Neural crest cell (in vitro differentiated cells): ENCODE data around the gene AMBN. TPM values are rescaled to one million over a fixed set of nuclear protein-coding genes. Genes with fewer than 3 reads are reported as not detected.

Source experiments
- DNase-seq: peaks from one replicate; pipeline ENCODE4 v3.0.0; 2021; ENCODE audit warnings: low read depth, mixed read lengths, low spot score
- H3K27ac Mint-ChIP-seq: one replicate; pipeline ENCODE4 v1.8.0; 2021; ENCODE audit warnings: mild to moderate bottlenecking, mixed read lengths; ENCODE audit not compliant: unreplicated experiment
- H3K27me3 Mint-ChIP-seq: 2 replicates; pipeline ENCODE4 v1.8.0; 2021; ENCODE audit warnings: low read depth, mild to moderate bottlenecking, mixed read lengths
- H3K36me3 Mint-ChIP-seq: 2 replicates; pipeline ENCODE4 v1.8.0; 2021; ENCODE audit warnings: low read depth, mild to moderate bottlenecking, mixed read lengths
- H3K4me1 Mint-ChIP-seq: 2 replicates; pipeline ENCODE4 v1.8.0; 2021; ENCODE audit warnings: mixed read lengths
- H3K4me3 Mint-ChIP-seq: one replicate; pipeline ENCODE4 v1.8.0; 2021; ENCODE audit warnings: mild to moderate bottlenecking, mixed read lengths
- H3K9me3 Mint-ChIP-seq: 2 replicates; pipeline ENCODE4 v1.8.0; 2021; ENCODE audit warnings: mixed read lengths
- total RNA-seq: library from RNA; stranded (reverse); gene quantifications from 2 replicates; pipeline ENCODE4 v1.2.1, GENCODE V29; 2021
- TF ChIP-seq, protein P1 (sequence below): fragments of 200-600 bp; sonication (generic); conservative IDR thresholded peaks from 2 replicates; pipeline ENCODE4 v1.5.0; 2021; ENCODE audit warnings: antibody characterized with exemption, mild to moderate bottlenecking

The AMBN gene
- total RNA-seq, 1 donor from 2014 or later, result not detected

DNA sequence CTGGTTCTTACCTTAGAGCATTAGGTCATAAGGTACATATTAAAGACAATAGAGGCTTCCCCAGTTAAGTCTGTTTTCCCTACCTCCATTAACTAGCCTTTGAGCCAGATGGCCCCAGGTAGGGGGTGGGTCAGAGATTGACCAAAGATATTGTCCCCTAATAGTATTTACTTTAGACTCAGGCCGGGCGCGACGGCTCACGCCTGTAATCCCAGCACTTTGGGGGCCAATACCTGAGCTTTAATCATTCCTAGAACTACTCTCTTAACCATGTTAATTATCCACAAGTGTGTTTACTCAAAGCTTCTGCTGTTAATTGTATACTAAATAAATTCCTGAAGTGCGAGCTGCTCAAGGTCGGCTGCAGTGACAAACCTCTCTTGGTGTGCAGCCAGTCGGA, 28.0 kb upstream of the AMBN start:
- no peaks in the 10 kb centered on the region for H3K4me1 Mint-ChIP-seq
- H3K4me3 Mint-ChIP-seq, result no peak overlapping the region
- H3K27ac Mint-ChIP-seq, result no peak overlapping the region
- TF ChIP-seq, protein P1, sequence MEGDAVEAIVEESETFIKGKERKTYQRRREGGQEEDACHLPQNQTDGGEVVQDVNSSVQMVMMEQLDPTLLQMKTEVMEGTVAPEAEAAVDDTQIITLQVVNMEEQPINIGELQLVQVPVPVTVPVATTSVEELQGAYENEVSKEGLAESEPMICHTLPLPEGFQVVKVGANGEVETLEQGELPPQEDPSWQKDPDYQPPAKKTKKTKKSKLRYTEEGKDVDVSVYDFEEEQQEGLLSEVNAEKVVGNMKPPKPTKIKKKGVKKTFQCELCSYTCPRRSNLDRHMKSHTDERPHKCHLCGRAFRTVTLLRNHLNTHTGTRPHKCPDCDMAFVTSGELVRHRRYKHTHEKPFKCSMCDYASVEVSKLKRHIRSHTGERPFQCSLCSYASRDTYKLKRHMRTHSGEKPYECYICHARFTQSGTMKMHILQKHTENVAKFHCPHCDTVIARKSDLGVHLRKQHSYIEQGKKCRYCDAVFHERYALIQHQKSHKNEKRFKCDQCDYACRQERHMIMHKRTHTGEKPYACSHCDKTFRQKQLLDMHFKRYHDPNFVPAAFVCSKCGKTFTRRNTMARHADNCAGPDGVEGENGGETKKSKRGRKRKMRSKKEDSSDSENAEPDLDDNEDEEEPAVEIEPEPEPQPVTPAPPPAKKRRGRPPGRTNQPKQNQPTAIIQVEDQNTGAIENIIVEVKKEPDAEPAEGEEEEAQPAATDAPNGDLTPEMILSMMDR, result no peak
- no peaks in the 10 kb centered on the region for H3K36me3 Mint-ChIP-seq
- no peak for DNase-seq
- H3K9me3 Mint-ChIP-seq, result peaks cover 20% of the 10 kb centered on the region
- H3K27me3 Mint-ChIP-seq, result peaks cover 9% of the 10 kb centered on the region

DNA sequence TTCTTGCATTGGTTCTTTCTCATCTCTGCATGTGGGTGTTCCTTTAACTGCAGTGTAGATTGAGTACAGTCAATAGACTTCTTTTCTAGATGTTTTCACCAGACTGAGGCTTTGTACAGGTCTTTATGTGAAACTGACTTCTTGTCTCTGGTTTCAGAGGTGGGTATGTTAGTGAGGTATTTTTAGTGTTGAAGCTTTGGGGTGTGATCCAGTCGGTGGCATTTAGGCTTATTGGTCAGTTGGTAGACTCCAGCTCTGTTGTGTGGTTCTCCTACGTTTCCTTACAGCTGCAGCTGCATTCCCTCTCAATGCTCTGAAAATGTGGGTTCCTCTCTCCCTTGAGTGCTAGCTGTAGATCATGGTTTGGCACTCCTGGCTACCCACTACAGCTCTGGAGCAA, 21.3 kb upstream of the AMBN start:
- Mint-ChIP-seq H3K4me1 (peaks cover 3% of the 10 kb centered on the region), H3K27ac (no peak overlapping the region), H3K36me3 (peaks cover 3% of the 10 kb centered on the region)

DNA sequence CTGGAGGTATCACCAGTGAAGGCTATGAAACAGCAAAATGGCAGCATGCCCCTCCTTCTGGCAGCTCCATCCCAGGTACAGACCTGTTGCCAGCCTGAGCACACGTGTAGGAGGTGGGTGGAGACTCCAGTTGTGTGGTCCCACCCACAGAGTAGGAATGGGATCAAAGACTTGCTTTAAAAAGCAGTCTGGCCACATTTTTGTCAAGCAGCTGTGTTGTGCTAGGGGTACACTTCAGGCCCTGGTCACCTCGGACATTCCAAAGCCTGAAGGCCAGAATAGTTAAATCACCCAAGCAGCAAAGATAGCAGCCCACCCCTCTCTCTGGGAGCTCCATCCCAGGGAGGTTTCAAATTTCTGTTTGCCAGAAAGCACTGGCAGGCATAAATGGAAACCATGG, 20.3 kb upstream of the AMBN start:
- Mint-ChIP-seq H3K27ac (no peak overlapping the region), H3K9me3 (peaks cover 24% of the 10 kb centered on the region), H3K36me3 (peaks cover 3% of the 10 kb centered on the region), H3K27me3 (peaks cover 6% of the 10 kb centered on the region), H3K4me3 (no peak overlapping the region), H3K4me1 (peaks cover 3% of the 10 kb centered on the region)
- TF ChIP-seq, protein P1, result no peak
- no peak for DNase-seq

More for the DNA sequence above, 21.3 kb upstream of the AMBN start:
- H3K4me3 Mint-ChIP-seq, result no peak overlapping the region
- peaks cover 9% of the 10 kb centered on the region for H3K27me3 Mint-ChIP-seq
- no peak for DNase-seq
- H3K9me3 Mint-ChIP-seq, result peaks cover 30% of the 10 kb centered on the region
- TF ChIP-seq, protein P1, result no peak

DNA sequence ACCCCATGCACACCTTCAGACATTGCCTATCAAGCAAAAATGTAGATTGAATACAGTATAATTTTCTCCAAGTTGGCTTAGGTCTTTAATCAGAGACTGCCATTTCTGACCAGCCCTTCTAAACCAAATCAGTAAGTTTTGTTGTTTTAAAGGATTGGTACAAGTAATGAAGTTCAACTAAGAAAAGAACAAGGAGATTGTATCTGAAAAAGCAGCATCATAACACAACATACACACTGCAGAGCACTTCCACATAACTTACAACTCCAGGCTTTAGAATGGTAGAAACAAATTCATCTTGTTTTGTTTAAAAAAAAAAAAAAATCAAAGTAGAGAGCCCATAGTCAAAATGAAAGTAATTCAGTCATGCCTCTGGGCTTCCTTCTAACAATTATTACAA, 16.1 kb upstream of the AMBN start:
- H3K27me3 Mint-ChIP-seq, result no peaks in the 10 kb centered on the region
- H3K4me1 Mint-ChIP-seq, result peaks cover 10% of the 10 kb centered on the region
- H3K27ac Mint-ChIP-seq, result no peak overlapping the region
- H3K36me3 Mint-ChIP-seq, result no peaks in the 10 kb centered on the region
- H3K4me3 Mint-ChIP-seq, result no peak overlapping the region
- H3K9me3 Mint-ChIP-seq, result peaks cover 2% of the 10 kb centered on the region
- TF ChIP-seq, protein P1, result no peak
- no peak for DNase-seq

DNA sequence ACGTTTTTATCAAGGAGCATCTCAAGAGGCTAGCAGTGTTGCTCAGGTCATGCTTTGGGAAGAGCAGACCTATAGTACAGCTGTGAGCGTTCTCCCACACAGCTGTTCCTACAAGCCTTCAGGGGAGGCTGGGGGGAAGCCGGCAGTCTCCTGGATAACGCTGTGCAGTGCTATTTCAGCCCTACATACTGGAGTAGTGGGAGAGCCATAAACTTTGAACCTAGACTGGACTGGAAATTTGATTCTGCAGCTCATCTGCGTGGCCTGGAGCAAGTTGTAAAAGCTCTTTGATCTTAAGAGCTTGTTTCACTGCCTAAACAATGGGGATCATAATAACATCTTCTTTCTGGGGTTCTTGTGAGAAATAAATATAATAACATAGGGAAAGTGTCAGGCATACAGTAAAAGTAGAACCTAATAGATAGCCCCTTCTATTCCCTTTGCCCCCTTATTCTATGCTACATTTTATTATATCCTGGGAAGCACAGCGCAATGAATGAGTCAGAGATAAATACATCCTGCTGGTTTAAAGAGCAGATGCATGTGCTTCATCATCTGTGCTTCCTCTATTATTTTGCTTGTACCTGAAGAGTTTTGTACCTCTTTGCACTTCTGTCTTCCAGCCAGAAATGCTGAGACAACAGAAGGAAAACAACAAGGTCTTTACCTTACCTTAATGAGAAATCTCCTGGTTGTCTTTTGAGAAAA, 14.7 kb upstream of the AMBN start:
- peaks cover 10% of the 10 kb centered on the region for H3K4me1 Mint-ChIP-seq
- DNase-seq, result no peak
- TF ChIP-seq, protein P1, result no peak
- no peak overlapping the region for H3K4me3 Mint-ChIP-seq
- H3K27ac Mint-ChIP-seq, result no peak overlapping the region
- H3K27me3 Mint-ChIP-seq, result no peaks in the 10 kb centered on the region
- no peaks in the 10 kb centered on the region for H3K36me3 Mint-ChIP-seq
- peaks cover 2% of the 10 kb centered on the region for H3K9me3 Mint-ChIP-seq
